Kidney epithelial cell (primary cell): ENCODE results near the gene ZFR2. TPM values are rescaled to one million over a fixed set of nuclear protein-coding genes. Genes with fewer than 3 reads are reported as not detected.

Experiments used
- DNase-seq: peaks from one replicate; pipeline ENCODE4 v3.0.0-alpha.2; 2010; ENCODE audit warnings: low read depth
- H3K27me3 ChIP-seq: 2 replicates; pipeline ENCODE4 v1.6.0; 2011; ENCODE audit warnings: low read length; ENCODE audit not compliant: control insufficient read depth, insufficient read depth
- H3K36me3 ChIP-seq: 2 replicates; pipeline ENCODE4 v1.5.1; 2011; ENCODE audit warnings: low read length; ENCODE audit not compliant: control insufficient read depth, insufficient read depth
- H3K4me3 ChIP-seq: 2 replicates; pipeline ENCODE4 v1.5.1; 2011; ENCODE audit warnings: low read depth, mild to moderate bottlenecking, control low read depth, low read length
- CTCF ChIP-seq: IDR thresholded peaks from 2 replicates; pipeline ENCODE4 v1.5.1; 2011; ENCODE audit warnings: mild to moderate bottlenecking, moderate library complexity, low read length, control low read depth, inconsistent platforms; ENCODE audit not compliant: insufficient read depth, poor library complexity, severe bottlenecking
- total RNA-seq: library from RNA; depleted of rRNA; stranded (reverse); fragments of >200 nt; gene quantifications from 2 replicates; pipeline ENCODE4 v1.2.3, GENCODE V29; 2015

ZFR2 gene
- total RNA-seq, 1 donor from 2014 or later = 0.17 TPM

- no peak overlapping the region for H3K4me3 ChIP-seq
- TF ChIP-seq CTCF = no peak
- no peak for DNase-seq
- peaks cover 10% of the 10 kb centered on the region for H3K27me3 ChIP-seq
- H3K36me3 ChIP-seq = no peaks in the 10 kb centered on the region
Measured at GRCh38 chr19:3807574-3808354, 61.1 kb downstream of the ZFR2 start.

GRCh38 chr19:3807131-3807480 lies 61.7 kb downstream of the ZFR2 start:
- DNase-seq = no peak
- Histone ChIP-seq H3K4me3 (no peak overlapping the region), H3K27me3 (peaks cover 12% of the 10 kb centered on the region), H3K36me3 (no peaks in the 10 kb centered on the region)
- TF ChIP-seq CTCF = no peak

GRCh38 chr19:3805859-3806258 lies 63.0 kb downstream of the ZFR2 start:
- H3K27me3 ChIP-seq = peaks cover 23% of the 10 kb centered on the region
- H3K36me3 ChIP-seq = no peaks in the 10 kb centered on the region
- TF ChIP-seq CTCF = no peak
- no peak for DNase-seq
- H3K4me3 ChIP-seq = no peak overlapping the region

GRCh38 chr19:3804429-3804828 lies 64.4 kb downstream of the ZFR2 start:
- Histone ChIP-seq H3K27me3 (peaks cover 21% of the 10 kb centered on the region), H3K4me3 (no peak overlapping the region), H3K36me3 (no peaks in the 10 kb centered on the region)
- DNase-seq = no peak
- TF ChIP-seq CTCF = no peak

GRCh38 chr19:3803986-3804385 lies 64.9 kb downstream of the ZFR2 start:
- no peak for TF ChIP-seq CTCF
- no peak for DNase-seq
- H3K4me3 ChIP-seq = no peak overlapping the region
- H3K27me3 ChIP-seq = peaks cover 21% of the 10 kb centered on the region
- H3K36me3 ChIP-seq = no peaks in the 10 kb centered on the region

- H3K4me3 ChIP-seq = no peak overlapping the region
- no peak for TF ChIP-seq CTCF
- no peak for DNase-seq
- peaks cover 21% of the 10 kb centered on the region for H3K27me3 ChIP-seq
- H3K36me3 ChIP-seq = no peaks in the 10 kb centered on the region
Measured at GRCh38 chr19:3803114-3803888, 65.5 kb downstream of the ZFR2 start.
